Neural cell (in vitro differentiated cells): ENCODE results near the gene FGR. TPM values are rescaled to one million over a fixed set of nuclear protein-coding genes. Genes with fewer than 3 reads are reported as not detected.
A peak's percentile ranks its signal among the peaks of the same experiment; 100 is the strongest.

Experiments
- H2AFZ ChIP-seq: fragments of 200-600, 300-800 bp; sonication (generic), shearing (Covaris generic); 2 replicates; pipeline ENCODE4 v1.6.0; 2014; ENCODE audit warnings: low read depth, mild to moderate bottlenecking, antibody characterized with exemption, low read length, moderate library complexity
- H3F3A ChIP-seq: fragments of 200-600 bp; shearing (Covaris generic); 2 replicates; pipeline ENCODE4 v1.6.1; 2016; ENCODE audit warnings: mild to moderate bottlenecking, moderate library complexity, mixed read lengths, antibody characterized with exemption, low read length; ENCODE audit not compliant: insufficient read depth, poor library complexity, severe bottlenecking
- H3K27ac ChIP-seq: fragments of 200-600, 300-800 bp; sonication (generic), shearing (Covaris generic); 2 replicates; pipeline ENCODE4 v1.5.1; 2014; ENCODE audit warnings: mild to moderate bottlenecking, low read length, moderate library complexity
- H3K27me3 ChIP-seq: fragments of 300-800, 200-600 bp; sonication (generic), shearing (Covaris generic); 2 replicates; pipeline ENCODE4 v1.6.0; 2014; ENCODE audit warnings: mild to moderate bottlenecking, low read depth, low read length, moderate library complexity; ENCODE audit not compliant: insufficient read depth
- H3K36me3 ChIP-seq: fragments of 300-800, 200-600 bp; sonication (generic), shearing (Covaris generic); 2 replicates; pipeline ENCODE4 v1.5.1; 2014; ENCODE audit warnings: mild to moderate bottlenecking, antibody characterized with exemption, low read length, moderate library complexity; ENCODE audit not compliant: insufficient read depth
- H3K4me2 ChIP-seq: fragments of 300-800, 200-600 bp; sonication (generic), shearing (Covaris generic); 2 replicates; pipeline ENCODE4 v1.6.0; 2014; ENCODE audit warnings: mild to moderate bottlenecking, low read length
- H3K4me3 ChIP-seq: fragments of 300-800, 200-600 bp; sonication (generic), shearing (Covaris generic); 2 replicates; pipeline ENCODE4 v1.5.1; 2014; ENCODE audit warnings: mild to moderate bottlenecking, low read length, moderate library complexity
- H3K79me2 ChIP-seq: fragments of 200-600 bp; shearing (Covaris generic); replicated peaks from 2 replicates; pipeline ENCODE4 v1.6.0; 2014; ENCODE audit warnings: mild to moderate bottlenecking, low read length, moderate library complexity; ENCODE audit not compliant: insufficient read depth
- H3K9ac ChIP-seq: fragments of 300-800, 200-600 bp; sonication (generic), shearing (Covaris generic); 2 replicates; pipeline ENCODE4 v1.6.1; 2016; ENCODE audit warnings: mild to moderate bottlenecking, low read length, mixed read lengths
- H3K9me2 ChIP-seq: fragments of 200-600 bp; shearing (Covaris generic); 2 replicates; pipeline ENCODE4 v1.6.1; 2016; ENCODE audit warnings: mild to moderate bottlenecking, low read length, mixed read lengths; ENCODE audit not compliant: insufficient read depth
- H3K9me3 ChIP-seq: fragments of 200-600, 300-800 bp; sonication (generic), shearing (Covaris generic); 2 replicates; pipeline ENCODE4 v1.6.1; 2016; ENCODE audit warnings: mild to moderate bottlenecking, mixed run types, low read length, moderate library complexity, mixed read lengths
- H4K20me1 ChIP-seq: fragments of 200-600 bp; shearing (Covaris generic); 2 replicates; pipeline ENCODE4 v1.6.1; 2016; ENCODE audit warnings: mild to moderate bottlenecking, mixed run types; ENCODE audit not compliant: insufficient read depth
- CTCF ChIP-seq: fragments of 450-650 bp; IDR thresholded peaks from 2 replicates; pipeline ENCODE4 v1.5.1; 2014; ENCODE audit warnings: antibody characterized with exemption, mild to moderate bottlenecking, moderate library complexity; ENCODE audit not compliant: poor library complexity, severe bottlenecking
- EP300 ChIP-seq: fragments of 450-650 bp; conservative IDR thresholded peaks from 2 replicates; pipeline ENCODE4 v1.6.1; 2014; ENCODE audit warnings: antibody characterized with exemption, mild to moderate bottlenecking, moderate library complexity; ENCODE audit not compliant: poor library complexity, severe bottlenecking
- EZH2 ChIP-seq: fragments of 200-600, 300-800 bp; shearing (Covaris generic), sonication (generic); IDR thresholded peaks from 2 replicates; pipeline ENCODE4 v1.6.1; 2014; ENCODE audit warnings: antibody characterized with exemption, low read length, borderline replicate concordance, mild to moderate bottlenecking; ENCODE audit not compliant: insufficient read depth, poor library complexity, severe bottlenecking
- MXI1 ChIP-seq: fragments of 450-650 bp; conservative IDR thresholded peaks from 2 replicates; pipeline ENCODE4 v1.6.1; 2014; ENCODE audit warnings: antibody characterized with exemption, mild to moderate bottlenecking; ENCODE audit not compliant: poor library complexity, severe bottlenecking
- POLR2AphosphoS5 ChIP-seq: IDR thresholded peaks from 2 replicates; pipeline ENCODE4 v1.6.1; 2012
- RAD21 ChIP-seq: fragments of 450-650 bp; conservative IDR thresholded peaks from 2 replicates; pipeline ENCODE4 v1.6.1; 2014; ENCODE audit warnings: antibody characterized with exemption, mild to moderate bottlenecking, moderate library complexity
- REST ChIP-seq: IDR thresholded peaks from 2 replicates; pipeline ENCODE4 v1.6.1; 2012; ENCODE audit warnings: borderline replicate concordance
- SMC3 ChIP-seq: fragments of 450-650 bp; conservative IDR thresholded peaks from 2 replicates; pipeline ENCODE4 v1.6.1; 2014; ENCODE audit warnings: antibody characterized with exemption, mild to moderate bottlenecking, moderate library complexity; ENCODE audit not compliant: poor library complexity
- TAF1 ChIP-seq: IDR thresholded peaks from 2 replicates; pipeline ENCODE4 v1.6.1; 2012; ENCODE audit warnings: low read depth
- polyA plus RNA-seq: library from polyadenylated mRNA; depleted of rRNA; stranded (reverse); fragments of >200 nt; gene quantifications from 2 replicates; pipeline ENCODE4 v1.2.3, GENCODE V29; 2014

FGR gene
- polyA plus RNA-seq, 1 donor from 2014 or later: not detected

- no peak overlapping the region for H2AFZ ChIP-seq
- no peaks in the 10 kb centered on the region for H3K27me3 ChIP-seq
- H3K4me2 ChIP-seq: no peak overlapping the region
- peak overlapping the region; percentile 14 for H3K4me3 ChIP-seq
- H4K20me1 ChIP-seq: no peaks in the 10 kb centered on the region
- no peaks in the 10 kb centered on the region for H3K9me3 ChIP-seq
- TF ChIP-seq EZH2 (no peak), REST (no peak), RAD21 (no peak), MXI1 (no peak), TAF1 (no peak), EP300 (no peak), SMC3 (no peak), CTCF (no peak), POLR2AphosphoS5 (no peak)
- H3K36me3 ChIP-seq: no peaks in the 10 kb centered on the region
- peak overlapping the region; percentile 88 for H3K27ac ChIP-seq
- peak overlapping the region; percentile 13 for H3K9ac ChIP-seq
- H3F3A ChIP-seq: peaks cover 9% of the 10 kb centered on the region
- peaks cover 57% of the 10 kb centered on the region for H3K79me2 ChIP-seq
- no peaks in the 10 kb centered on the region for H3K9me2 ChIP-seq
These were observed 71.7 kb downstream of the FGR start for GRCh38 chr1:27563341-27563590.

GRCh38 chr1:27562534-27563340 lies 72.2 kb downstream of the FGR start:
- Histone ChIP-seq H3K9me2 (no peaks in the 10 kb centered on the region), H3K79me2 (peaks cover 53% of the 10 kb centered on the region), H3K4me2 (no peak overlapping the region), H3K36me3 (no peaks in the 10 kb centered on the region), H3F3A (peaks cover 8% of the 10 kb centered on the region), H3K9ac (peak overlapping the region; percentile 65), H3K27ac (peak overlapping the region; percentile 88), H4K20me1 (no peaks in the 10 kb centered on the region), H3K27me3 (no peaks in the 10 kb centered on the region), H2AFZ (no peak overlapping the region), H3K4me3 (peak overlapping the region; percentile 49), H3K9me3 (no peaks in the 10 kb centered on the region)
- TF ChIP-seq MXI1 (no peak), POLR2AphosphoS5 (no peak), CTCF (no peak), EZH2 (no peak), TAF1 (no peak), EP300 (no peak), SMC3 (no peak), RAD21 (no peak), REST (no peak)
